Measurements from ENCODE around the gene ZNF785.
A peak's percentile ranks its signal among the peaks of the same experiment; 100 is the strongest.
"Not testable (repeated sequence)": the region's sequence is repeated elsewhere in the genome, so short reads cannot be mapped to it uniquely, and the experiment has no call there.

ZNF785 gene

GRCh38 chr16:30565984-30566383, 19.5 kb downstream of the ZNF785 start:
- DNase-seq (ENCODE audit: low read depth in 2 of 2, low spot score in 1 of 2), result no peak

GRCh38 chr16:30565526-30565925, 20.0 kb downstream of the ZNF785 start:
- no peak for DNase-seq (ENCODE audit: low read depth in 2 of 2, low spot score in 1 of 2)

- no peak for DNase-seq (ENCODE audit: low read depth in 2 of 2, low spot score in 1 of 2)
Observed at GRCh38 chr16:30562021-30562420, 23.5 kb downstream of the ZNF785 start.

DNA sequence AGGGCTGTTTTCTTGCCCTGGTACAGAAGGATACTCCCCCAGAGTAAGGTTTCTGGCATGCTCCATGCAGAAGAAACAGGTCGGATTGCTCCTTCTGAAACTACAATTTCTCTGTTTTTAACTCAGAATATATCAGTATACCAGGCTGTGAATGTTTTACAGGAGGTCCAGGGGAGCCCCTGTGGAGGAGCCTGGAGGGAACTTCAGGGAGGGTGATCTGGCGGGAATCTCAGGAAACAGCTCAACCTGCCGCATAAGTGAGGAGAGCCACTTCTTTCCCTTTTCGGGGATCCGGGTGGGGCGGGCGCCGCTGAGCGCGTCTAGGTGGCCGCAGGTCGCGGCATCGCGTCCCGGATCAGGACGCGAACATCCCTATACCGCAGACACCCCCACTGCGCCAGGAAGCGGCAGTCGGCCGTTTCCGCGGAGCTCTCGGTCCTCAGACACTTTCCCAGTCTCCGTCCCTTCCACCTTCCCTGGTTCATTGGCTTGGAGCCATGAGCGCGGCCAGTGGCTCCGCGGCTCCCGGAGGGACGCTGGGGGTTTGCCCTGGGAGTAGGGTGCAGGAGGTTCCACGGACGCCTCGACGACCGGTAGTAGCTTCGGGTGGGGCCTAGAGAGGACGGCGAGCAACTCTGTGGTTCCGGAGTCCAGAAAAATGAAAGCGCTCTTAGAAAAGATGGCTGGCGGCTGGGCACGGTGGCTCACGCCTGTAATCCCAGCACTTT, 24.2 kb downstream of the ZNF785 start:
- DNase-seq (ENCODE audit: low read depth in 2 of 2, low spot score in 1 of 2), result no peak

DNA sequence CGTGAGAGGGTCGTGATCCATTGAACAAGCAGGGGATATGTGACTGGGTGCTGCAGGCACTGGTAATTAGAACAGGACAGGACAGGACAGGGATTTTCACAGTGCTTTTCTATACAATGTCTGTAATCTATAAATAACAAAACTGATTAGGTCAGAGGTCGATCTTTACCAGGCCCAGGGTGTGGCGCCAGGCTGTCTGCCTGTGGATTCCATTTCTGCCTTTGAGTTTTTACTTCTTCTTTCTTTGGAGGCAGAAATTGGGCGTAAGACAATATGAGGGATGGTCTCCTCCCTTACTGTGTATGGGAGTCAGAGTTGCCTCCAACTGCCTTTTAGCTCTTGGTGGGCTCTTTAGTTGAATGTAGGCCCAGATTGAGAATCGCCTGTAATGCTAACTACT, 25.8 kb downstream of the ZNF785 start:
- no peak for DNase-seq (ENCODE audit: low read depth in 2 of 2, low spot score in 1 of 2)

DNA sequence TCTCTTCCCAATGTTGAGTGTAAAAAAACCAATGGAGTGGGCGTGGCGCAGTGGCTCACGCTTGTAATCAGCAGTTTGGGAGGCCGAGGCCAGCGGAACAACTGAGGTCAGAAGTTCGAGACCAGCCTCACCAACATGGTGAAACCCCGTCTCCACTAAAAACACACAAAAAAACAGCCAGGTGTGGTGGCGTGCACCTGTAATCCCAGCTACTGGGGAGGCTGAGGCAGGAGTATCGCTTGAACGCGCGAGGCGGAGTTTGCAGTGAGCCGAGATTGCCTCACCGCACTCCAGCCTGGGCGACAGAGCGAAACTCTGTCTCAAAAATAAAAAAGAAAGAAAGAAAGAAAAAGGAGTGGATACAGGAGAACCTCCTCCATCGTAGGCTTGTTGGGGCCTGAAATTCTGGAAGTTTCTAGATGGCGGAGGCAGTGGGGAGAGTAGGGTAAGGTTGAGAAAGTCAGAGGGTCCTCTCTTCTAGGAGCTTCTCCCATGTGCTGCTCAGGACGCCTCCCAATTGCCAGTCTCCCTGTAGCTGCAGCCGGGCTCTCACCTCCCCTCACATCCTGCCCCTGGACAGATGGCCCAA, 26.6 kb downstream of the ZNF785 start:
- no peak for DNase-seq (ENCODE audit: low read depth in 2 of 2, low spot score in 1 of 2)

- DNase-seq (ENCODE audit: low read depth in 2 of 2, low spot score in 1 of 2), result peak; percentile 93 to 95
Observed at GRCh38 chr16:30557957-30558788, 27.3 kb downstream of the ZNF785 start, which contains the start of gene ZNF764. Gene ZNF764 (minus strand): TSS chr16:30558374. CDS start chr16:30558182, 192 bp downstream.

DNA sequence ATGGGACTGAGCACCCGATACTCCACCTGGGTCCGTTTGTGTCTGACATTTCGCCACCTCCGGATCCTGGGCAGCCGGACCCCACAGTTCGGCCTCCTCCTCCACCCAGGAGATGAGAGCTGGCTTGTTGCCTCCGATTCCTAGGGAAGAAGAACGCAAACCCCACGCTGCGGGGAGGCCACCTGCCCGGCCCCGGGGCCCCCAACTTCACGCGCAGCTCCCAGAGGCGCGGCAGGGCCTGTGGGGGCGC, 27.9 kb downstream of the ZNF785 start:
- no peak for DNase-seq (ENCODE audit: low read depth in 2 of 2, low spot score in 1 of 2)

DNA sequence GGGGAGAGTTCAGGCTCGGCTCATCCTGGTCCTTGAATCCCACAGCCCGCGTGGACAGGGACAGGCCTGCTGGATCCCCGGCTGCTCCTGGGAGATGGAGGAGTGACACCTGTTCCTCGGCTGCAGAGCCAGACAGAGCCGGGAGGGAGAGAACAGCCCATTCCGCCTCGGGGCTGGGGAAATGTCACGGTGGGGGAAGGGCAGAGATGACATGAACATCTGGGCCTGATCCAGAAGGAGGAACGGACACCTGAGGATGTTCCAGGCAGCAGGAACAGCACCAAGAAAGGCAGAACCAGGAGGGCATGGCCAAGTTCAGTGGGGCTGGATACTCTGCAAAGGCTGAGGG, 29.4 kb downstream of the ZNF785 start:
- no peak for DNase-seq (ENCODE audit: low read depth in 2 of 2, low spot score in 1 of 2)

DNA sequence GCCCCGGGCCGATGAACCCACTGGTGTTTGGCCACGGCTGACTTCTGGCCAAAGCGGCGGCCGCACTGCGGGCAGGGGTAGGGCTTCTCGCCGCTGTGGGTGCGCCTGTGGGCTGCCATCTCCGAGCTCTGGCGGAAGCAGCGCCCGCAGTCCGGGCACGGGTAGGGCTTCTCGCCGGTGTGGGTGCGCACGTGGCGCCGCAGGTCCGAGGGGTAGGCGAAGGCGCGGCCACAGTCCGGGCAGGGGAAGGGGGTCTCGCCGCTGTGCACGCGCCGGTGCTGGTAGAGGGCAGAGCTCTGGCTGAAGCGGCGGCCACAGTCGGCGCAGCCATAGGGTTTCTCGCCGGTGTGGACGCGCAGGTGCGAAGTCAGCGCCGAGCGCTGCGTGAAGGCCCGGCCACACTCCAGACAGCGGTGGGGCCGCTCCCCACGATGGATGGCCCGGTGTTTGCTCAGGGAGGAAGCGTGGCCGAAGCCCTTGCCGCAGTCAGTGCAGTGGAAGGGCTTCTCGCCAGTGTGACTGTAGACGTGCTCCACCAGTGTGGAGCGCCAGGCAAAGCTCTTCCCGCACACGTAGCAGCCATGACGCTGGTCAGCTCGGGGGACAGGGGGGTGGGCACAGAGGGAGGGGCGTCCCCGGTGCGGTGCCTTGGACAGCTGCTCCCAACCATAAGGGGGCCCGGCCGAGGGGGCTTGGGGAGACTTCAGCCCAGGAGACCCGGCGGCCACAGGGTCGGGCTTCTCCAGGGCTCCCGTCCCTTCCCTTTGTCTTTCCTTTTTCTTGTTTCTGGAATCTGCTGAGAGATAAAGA, 30.0 kb downstream of the ZNF785 start:
- DNase-seq (ENCODE audit: low read depth in 2 of 2, low spot score in 1 of 2), result no peak

DNA sequence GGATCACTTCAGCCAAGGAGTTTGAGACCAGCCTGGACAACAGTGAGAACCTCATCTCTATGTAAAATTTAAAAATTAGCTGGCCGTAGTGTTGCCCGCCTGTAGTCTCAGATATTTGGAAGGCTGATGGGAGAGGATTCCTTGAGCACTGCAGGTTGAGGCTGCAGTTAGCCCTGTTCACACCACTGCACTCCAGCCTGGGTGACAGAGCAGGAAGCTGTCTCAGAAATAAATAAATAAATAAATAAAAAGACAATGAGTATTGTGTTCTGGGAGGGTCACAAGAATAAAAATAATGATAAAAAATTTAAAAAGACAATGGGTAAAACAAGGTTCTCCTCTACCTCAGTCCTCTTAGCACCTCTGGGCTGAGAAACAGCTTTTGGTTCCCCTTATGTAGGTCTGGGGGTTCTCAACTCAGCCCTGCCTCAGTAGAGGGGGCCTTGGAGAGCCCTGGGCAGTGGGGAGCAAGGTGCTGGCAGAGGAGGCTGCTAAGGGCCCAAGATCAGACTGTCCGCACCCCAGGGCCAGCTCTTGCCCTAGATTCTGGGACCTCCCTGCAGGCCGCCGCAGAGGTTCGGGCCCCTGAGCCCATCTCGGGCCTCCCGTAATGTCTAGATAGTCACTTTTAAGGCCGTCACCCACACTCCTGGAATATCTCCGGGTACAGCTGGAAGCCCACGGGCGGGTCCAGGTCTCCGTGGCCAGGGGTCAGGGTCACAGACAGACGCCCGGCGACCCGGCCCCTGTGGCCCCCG, 30.8 kb downstream of the ZNF785 start:
- no peak for DNase-seq (ENCODE audit: low read depth in 2 of 2, low spot score in 1 of 2)

DNA sequence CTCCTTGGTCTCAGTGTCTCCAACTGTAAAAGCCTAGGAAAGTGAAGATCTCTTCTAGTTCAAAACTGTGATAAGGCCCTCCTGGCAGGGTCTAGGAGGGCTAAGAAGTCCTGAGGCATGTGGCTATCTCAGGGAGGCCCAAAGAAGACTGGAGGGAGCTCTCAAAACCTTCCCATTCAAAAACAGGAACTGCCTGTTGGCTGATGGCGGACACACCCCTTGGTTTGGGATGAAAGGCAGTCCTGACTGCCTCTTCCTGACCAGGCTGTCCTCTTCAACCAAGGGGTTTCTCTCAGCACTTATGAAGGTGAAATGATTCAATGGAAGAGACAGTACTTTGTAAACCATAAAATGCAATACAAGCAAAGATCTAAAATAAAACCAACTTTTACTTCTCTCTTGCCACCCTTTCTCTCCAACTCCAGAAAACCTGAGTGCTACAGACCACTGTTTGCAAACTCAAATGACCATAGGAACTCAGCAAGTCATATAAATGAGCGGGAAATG, 32.1 kb downstream of the ZNF785 start:
- no peak for DNase-seq (ENCODE audit: low read depth in 2 of 2, low spot score in 1 of 2)

GRCh38 chr16:30552956-30553355, 32.5 kb downstream of the ZNF785 start:
- no peak for DNase-seq (ENCODE audit: low read depth in 2 of 2, low spot score in 1 of 2)

- DNase-seq (ENCODE audit: low read depth in 2 of 2, low spot score in 1 of 2), result no peak
Observed at GRCh38 chr16:30551781-30552180, 33.7 kb downstream of the ZNF785 start.

- DNase-seq (ENCODE audit: low read depth in 2 of 2, low spot score in 1 of 2), result no peak
Observed at GRCh38 chr16:30548416-30549253, 36.9 kb downstream of the ZNF785 start.

GRCh38 chr16:30546115-30546514, 39.4 kb downstream of the ZNF785 start:
- no peak for DNase-seq (ENCODE audit: low read depth in 2 of 2, low spot score in 1 of 2)

- DNase-seq (ENCODE audit: low read depth in 2 of 2, low spot score in 1 of 2), result no peak
Observed at GRCh38 chr16:30543067-30543466, 42.4 kb downstream of the ZNF785 start.

GRCh38 chr16:30541502-30542329, 43.8 kb downstream of the ZNF785 start:
- DNase-seq (ENCODE audit: low read depth in 2 of 2, low spot score in 1 of 2), result no peak

GRCh38 chr16:30540916-30541464, 44.5 kb downstream of the ZNF785 start:
- not testable (repeated sequence) for DNase-seq (ENCODE audit: low read depth in 2 of 2, low spot score in 1 of 2)

Data from stimulated activated CD8-positive, alpha-beta memory T cell treated with anti-CD3 and anti-CD28 coated beads, Interleukin-4, amount 100 ng/mL, for 4 hours (primary cell).